ENCODE data around the gene CCNY. TPM values are rescaled to one million over a fixed set of nuclear protein-coding genes. Genes with fewer than 3 reads are reported as not detected.

CCNY gene
- total RNA-seq, 2 donors from 2014 or later, result 60.5 to 65.9 TPM

GRCh38 chr10:35463878-35464277, 127.6 kb downstream of the CCNY start:
- 92% methylated on average over 3 of the region's 3 CpGs; no CpG with 5 or more reads in 1 of the 2 experiments for WGBS, 2 experiments (ENCODE audit: insufficient coverage in 1 of 2, insufficient read length in 1 of 2)
- H3K27me3 ChIP-seq (ENCODE audit: control insufficient read depth, insufficient read depth, low read length, poor library complexity, severe bottlenecking), result no peaks in the 10 kb centered on the region
- no peak overlapping the region for H3K27ac ChIP-seq (ENCODE audit: low read depth, low read length)
- H3K9me3 ChIP-seq (ENCODE audit: control insufficient read depth, low read length), result no peaks in the 10 kb centered on the region
- DNase-seq, result no peak
- TF ChIP-seq CTCF (conservative IDR thresholded peaks at IDR 0.05), result no peak
- Mint-ChIP-seq H3K27ac (no peak overlapping the region), H3K36me3 (ENCODE audit: low read depth) (no peaks in the 10 kb centered on the region), H3K9me3 (no peaks in the 10 kb centered on the region), H3K4me3 (no peak overlapping the region), H3K27me3 (ENCODE audit: insufficient read depth) (no peaks in the 10 kb centered on the region), H3K4me1 (peaks cover 42% of the 10 kb centered on the region)
- H3K9ac ChIP-seq (ENCODE audit: extremely low read depth, low read length, poor library complexity, severe bottlenecking), result no peak overlapping the region
- H3K4me3 ChIP-seq (ENCODE audit: low read length), result no peak overlapping the region
- peaks cover 20% of the 10 kb centered on the region for H3K4me1 ChIP-seq (ENCODE audit: control insufficient read depth, insufficient read depth, low read length)
- no peaks in the 10 kb centered on the region for H3K36me3 ChIP-seq (ENCODE audit: control insufficient read depth, insufficient read depth, low read length)

GRCh38 chr10:35464825-35465456, 128.6 kb downstream of the CCNY start:
- Mint-ChIP-seq H3K27me3 (ENCODE audit: insufficient read depth) (no peaks in the 10 kb centered on the region), H3K4me3 (no peak overlapping the region), H3K9me3 (no peaks in the 10 kb centered on the region), H3K36me3 (ENCODE audit: low read depth) (no peaks in the 10 kb centered on the region), H3K4me1 (peaks cover 39% of the 10 kb centered on the region), H3K27ac (no peak overlapping the region)
- no peak for TF ChIP-seq CTCF (conservative IDR thresholded peaks at IDR 0.05)
- Histone ChIP-seq H3K36me3 (ENCODE audit: control insufficient read depth, insufficient read depth, low read length) (no peaks in the 10 kb centered on the region), H3K27me3 (ENCODE audit: control insufficient read depth, insufficient read depth, low read length, poor library complexity, severe bottlenecking) (no peaks in the 10 kb centered on the region), H3K27ac (ENCODE audit: low read depth, low read length) (peak overlapping the region; percentile 40), H3K4me3 (ENCODE audit: low read length) (no peak overlapping the region), H3K4me1 (ENCODE audit: control insufficient read depth, insufficient read depth, low read length) (peaks cover 17% of the 10 kb centered on the region), H3K9ac (ENCODE audit: extremely low read depth, low read length, poor library complexity, severe bottlenecking) (no peak overlapping the region), H3K9me3 (ENCODE audit: control insufficient read depth, low read length) (no peaks in the 10 kb centered on the region)
- WGBS, 2 experiments (ENCODE audit: insufficient coverage in 1 of 2, insufficient read length in 1 of 2), result 26 to 36% methylated on average over 11 of the region's 11 CpGs
- DNase-seq, result no peak

- peaks cover 21% of the 10 kb centered on the region for H3K4me1 ChIP-seq (ENCODE audit: control insufficient read depth, insufficient read depth, low read length)
- H3K4me3 Mint-ChIP-seq, result no peak overlapping the region
- no peaks in the 10 kb centered on the region for H3K27me3 Mint-ChIP-seq (ENCODE audit: insufficient read depth)
- H3K27ac Mint-ChIP-seq, result no peak overlapping the region
- no peak for DNase-seq
- H3K27me3 ChIP-seq (ENCODE audit: control insufficient read depth, insufficient read depth, low read length, poor library complexity, severe bottlenecking), result no peaks in the 10 kb centered on the region
- no peak for TF ChIP-seq CTCF (conservative IDR thresholded peaks at IDR 0.05)
- WGBS, 2 experiments (ENCODE audit: insufficient coverage in 1 of 2, insufficient read length in 1 of 2), result 70 to 83% methylated on average over 4 to 5 of the region's 5 CpGs
- peaks cover 42% of the 10 kb centered on the region for H3K4me1 Mint-ChIP-seq
- H3K4me3 ChIP-seq (ENCODE audit: low read length), result no peak overlapping the region
- H3K36me3 ChIP-seq (ENCODE audit: control insufficient read depth, insufficient read depth, low read length), result no peaks in the 10 kb centered on the region
- no peaks in the 10 kb centered on the region for H3K9me3 ChIP-seq (ENCODE audit: control insufficient read depth, low read length)
- no peak overlapping the region for H3K9ac ChIP-seq (ENCODE audit: extremely low read depth, low read length, poor library complexity, severe bottlenecking)
- H3K9me3 Mint-ChIP-seq, result no peaks in the 10 kb centered on the region
- H3K27ac ChIP-seq (ENCODE audit: low read depth, low read length), result no peak overlapping the region
- no peaks in the 10 kb centered on the region for H3K36me3 Mint-ChIP-seq (ENCODE audit: low read depth)
Measured at GRCh38 chr10:35465673-35466072, 129.4 kb downstream of the CCNY start.
